IMR-90 (cell line): ENCODE data around the gene FAM43B.

Experiments used
- CEBPB ChIP-seq: IDR thresholded peaks from 2 replicates; pipeline ENCODE4 v1.6.1; 2012; ENCODE audit warnings: low read depth, low read length, improper control_type of control experiment
- FOS ChIP-seq: fragments of 150-350 bp; IDR thresholded peaks from 2 replicates; pipeline ENCODE4 v1.6.1; 2016; ENCODE audit warnings: low read depth, low read length
- POLR2A ChIP-seq: IDR thresholded peaks from 2 replicates; pipeline ENCODE4 v1.6.1; 2012; ENCODE audit warnings: mild to moderate bottlenecking, low read depth, low read length
- RAD21 ChIP-seq: IDR thresholded peaks from 2 replicates; pipeline ENCODE4 v1.6.1; 2012; ENCODE audit warnings: low read length, improper control_type of control experiment
- TF ChIP-seq, protein P1 (sequence below): conservative IDR thresholded peaks from 2 replicates; pipeline ENCODE4 v1.5.1; 2012; ENCODE audit warnings: mild to moderate bottlenecking, low read depth, low read length, improper control_type of control experiment

- no peak for TF ChIP-seq POLR2A
- no peak for TF ChIP-seq CEBPB
- no peak for TF ChIP-seq RAD21
- TF ChIP-seq, protein P1, sequence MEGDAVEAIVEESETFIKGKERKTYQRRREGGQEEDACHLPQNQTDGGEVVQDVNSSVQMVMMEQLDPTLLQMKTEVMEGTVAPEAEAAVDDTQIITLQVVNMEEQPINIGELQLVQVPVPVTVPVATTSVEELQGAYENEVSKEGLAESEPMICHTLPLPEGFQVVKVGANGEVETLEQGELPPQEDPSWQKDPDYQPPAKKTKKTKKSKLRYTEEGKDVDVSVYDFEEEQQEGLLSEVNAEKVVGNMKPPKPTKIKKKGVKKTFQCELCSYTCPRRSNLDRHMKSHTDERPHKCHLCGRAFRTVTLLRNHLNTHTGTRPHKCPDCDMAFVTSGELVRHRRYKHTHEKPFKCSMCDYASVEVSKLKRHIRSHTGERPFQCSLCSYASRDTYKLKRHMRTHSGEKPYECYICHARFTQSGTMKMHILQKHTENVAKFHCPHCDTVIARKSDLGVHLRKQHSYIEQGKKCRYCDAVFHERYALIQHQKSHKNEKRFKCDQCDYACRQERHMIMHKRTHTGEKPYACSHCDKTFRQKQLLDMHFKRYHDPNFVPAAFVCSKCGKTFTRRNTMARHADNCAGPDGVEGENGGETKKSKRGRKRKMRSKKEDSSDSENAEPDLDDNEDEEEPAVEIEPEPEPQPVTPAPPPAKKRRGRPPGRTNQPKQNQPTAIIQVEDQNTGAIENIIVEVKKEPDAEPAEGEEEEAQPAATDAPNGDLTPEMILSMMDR, result no peak
- TF ChIP-seq FOS, result no peak
Measured at GRCh38 chr1:20565234-20565633, 12.9 kb downstream of the FAM43B start.
